Measurements from ENCODE around the gene FARS2. TPM values are rescaled to one million over a fixed set of nuclear protein-coding genes. Genes with fewer than 3 reads are reported as not detected.
A peak's percentile ranks its signal among the peaks of the same experiment; 100 is the strongest.

FARS2 gene
- total and polyA plus RNA-seq, 2 donors (not counting 1 experiment from before 2014, with no cell fraction given) = 11.0 to 18.5 TPM

GRCh38 chr6:5457041-5457440 lies 195.7 kb downstream of the FARS2 start:
- peak; percentile 63 to 71 for DNase-seq (ENCODE audit: low read depth in 2 of 2)
- Histone ChIP-seq H3K4me3 (replicated peaks in 1 of 4; ENCODE audit: control extremely low read depth in 1 of 4, insufficient read depth in 1 of 4, low read depth in 3 of 4, low read length in 4 of 4) (no peak overlapping the region), H4K20me1 (ENCODE audit: control insufficient read depth, extremely low read depth, insufficient read depth, low read length) (no peaks in the 10 kb centered on the region), H3K4me1 (ENCODE audit: control insufficient read depth, extremely low read depth, insufficient read depth, low read length) (no peaks in the 10 kb centered on the region), H2AFZ (ENCODE audit: low read length) (no peak overlapping the region), H3K9me3 (ENCODE audit: control insufficient read depth, insufficient read depth, low read depth, low read length) (no peaks in the 10 kb centered on the region), H3K79me2 (ENCODE audit: control insufficient read depth, insufficient read depth, low read length) (no peaks in the 10 kb centered on the region), H3K27me3 (ENCODE audit: control insufficient read depth, insufficient read depth, low read length) (no peaks in the 10 kb centered on the region), H3K9ac (ENCODE audit: insufficient read depth, low read length) (no peak overlapping the region), H3K36me3 (ENCODE audit: control insufficient read depth, insufficient read depth, low read length) (no peaks in the 10 kb centered on the region), H3K4me2 (ENCODE audit: extremely low read depth, insufficient read depth, low read length) (no peak overlapping the region), H3K27ac (ENCODE audit: insufficient read depth, low read length) (no peak overlapping the region)
- TF ChIP-seq CTCF (conservative IDR thresholded peaks at IDR 0.05 in 1 of 2, IDR thresholded peaks at IDR 0.05 in 1 of 2; ENCODE audit: low read depth in 1 of 2, low read length in 2 of 2) (no peak), EZH2 (IDR thresholded peaks at IDR 0.05; ENCODE audit: low read length, missing control alignments) (no peak)

DNA sequence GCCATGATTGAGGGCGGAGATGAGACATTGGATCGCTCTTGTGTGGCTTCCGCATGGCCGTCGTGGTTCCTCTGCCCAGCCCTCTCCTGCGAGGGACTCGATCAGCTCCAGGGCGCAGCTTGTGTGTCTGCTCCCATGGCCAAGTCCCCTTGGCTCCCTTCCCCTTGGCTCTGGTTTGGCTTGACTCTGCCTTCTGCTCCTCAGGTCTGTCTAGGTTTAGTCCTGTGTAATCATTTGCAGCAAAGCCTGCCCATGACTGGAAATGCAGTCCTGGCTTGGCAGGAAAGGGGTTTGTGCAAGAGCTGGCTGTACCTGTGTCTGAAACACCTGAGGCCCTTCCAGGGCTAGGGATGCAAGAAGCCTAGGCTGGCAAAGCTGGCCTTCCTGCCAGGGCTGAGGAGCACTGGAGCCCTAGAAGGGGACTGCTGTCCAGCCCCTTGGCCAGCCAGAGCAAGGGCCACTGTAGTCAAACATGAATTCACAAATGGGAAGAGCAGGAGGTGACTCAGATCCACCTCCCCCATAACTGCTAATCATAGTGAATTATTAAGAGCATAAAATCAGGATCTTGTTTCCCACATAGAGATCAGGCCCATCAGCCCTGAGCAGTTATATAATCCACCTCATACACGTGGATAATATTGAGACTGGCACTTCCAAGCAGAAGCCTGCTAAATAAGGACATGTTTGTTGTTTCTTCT lies 196.8 kb downstream of the FARS2 start:
- Histone ChIP-seq H3K9ac (ENCODE audit: insufficient read depth, low read length) (no peak overlapping the region), H3K9me3 (ENCODE audit: control insufficient read depth, insufficient read depth, low read depth, low read length) (no peaks in the 10 kb centered on the region), H3K79me2 (ENCODE audit: control insufficient read depth, insufficient read depth, low read length) (no peaks in the 10 kb centered on the region), H3K27ac (ENCODE audit: insufficient read depth, low read length) (no peak overlapping the region), H3K4me2 (ENCODE audit: extremely low read depth, insufficient read depth, low read length) (no peak overlapping the region), H3K36me3 (ENCODE audit: control insufficient read depth, insufficient read depth, low read length) (no peaks in the 10 kb centered on the region), H3K27me3 (ENCODE audit: control insufficient read depth, insufficient read depth, low read length) (no peaks in the 10 kb centered on the region), H4K20me1 (ENCODE audit: control insufficient read depth, extremely low read depth, insufficient read depth, low read length) (peaks cover 2% of the 10 kb centered on the region), H3K4me1 (ENCODE audit: control insufficient read depth, extremely low read depth, insufficient read depth, low read length) (no peaks in the 10 kb centered on the region), H3K4me3 (replicated peaks in 1 of 4; ENCODE audit: control extremely low read depth in 1 of 4, insufficient read depth in 1 of 4, low read depth in 3 of 4, low read length in 4 of 4) (no peak overlapping the region), H2AFZ (ENCODE audit: low read length) (no peak overlapping the region)
- TF ChIP-seq EZH2 (IDR thresholded peaks at IDR 0.05; ENCODE audit: low read length, missing control alignments) = no peak
- no peak for TF ChIP-seq CTCF (conservative IDR thresholded peaks at IDR 0.05 in 1 of 2, IDR thresholded peaks at IDR 0.05 in 1 of 2; ENCODE audit: low read depth in 1 of 2, low read length in 2 of 2)
- DNase-seq (ENCODE audit: low read depth in 2 of 2) = no peak

GRCh38 chr6:5459346-5459745 lies 198.0 kb downstream of the FARS2 start:
- H3K4me3 ChIP-seq (replicated peaks in 1 of 4; ENCODE audit: control extremely low read depth in 1 of 4, insufficient read depth in 1 of 4, low read depth in 3 of 4, low read length in 4 of 4) = no peak overlapping the region
- H3K27me3 ChIP-seq (ENCODE audit: control insufficient read depth, insufficient read depth, low read length) = no peaks in the 10 kb centered on the region
- no peaks in the 10 kb centered on the region for H3K9me3 ChIP-seq (ENCODE audit: control insufficient read depth, insufficient read depth, low read depth, low read length)
- H2AFZ ChIP-seq (ENCODE audit: low read length) = no peak overlapping the region
- no peaks in the 10 kb centered on the region for H3K79me2 ChIP-seq (ENCODE audit: control insufficient read depth, insufficient read depth, low read length)
- peaks cover 2% of the 10 kb centered on the region for H4K20me1 ChIP-seq (ENCODE audit: control insufficient read depth, extremely low read depth, insufficient read depth, low read length)
- no peaks in the 10 kb centered on the region for H3K36me3 ChIP-seq (ENCODE audit: control insufficient read depth, insufficient read depth, low read length)
- no peak overlapping the region for H3K9ac ChIP-seq (ENCODE audit: insufficient read depth, low read length)
- H3K4me2 ChIP-seq (ENCODE audit: extremely low read depth, insufficient read depth, low read length) = no peak overlapping the region
- TF ChIP-seq CTCF (conservative IDR thresholded peaks at IDR 0.05 in 1 of 2, IDR thresholded peaks at IDR 0.05 in 1 of 2; ENCODE audit: low read depth in 1 of 2, low read length in 2 of 2) = no peak
- no peak for TF ChIP-seq EZH2 (IDR thresholded peaks at IDR 0.05; ENCODE audit: low read length, missing control alignments)
- no peak overlapping the region for H3K27ac ChIP-seq (ENCODE audit: insufficient read depth, low read length)
- DNase-seq (ENCODE audit: low read depth in 2 of 2) = no peak
- no peaks in the 10 kb centered on the region for H3K4me1 ChIP-seq (ENCODE audit: control insufficient read depth, extremely low read depth, insufficient read depth, low read length)

Measured in fibroblast of lung (primary cell).